ENCODE data around the gene HHAT.

Gene HHAT

GRCh38 chr1:210505601-210506496 is 177.1 kb downstream of the HHAT start:
- Mint-ChIP-seq H3K27me3 (ENCODE audit: low read depth) (no peaks in the 10 kb centered on the region), H3K36me3 (ENCODE audit: low read depth) (no peaks in the 10 kb centered on the region), H3K27ac (no peak overlapping the region), H3K4me3 (no peak overlapping the region), H3K4me1 (ENCODE audit: low read depth) (no peaks in the 10 kb centered on the region), H3K9me3 (no peaks in the 10 kb centered on the region)

GRCh38 chr1:210506689-210507088 is 178.0 kb downstream of the HHAT start:
- Mint-ChIP-seq H3K27ac (no peak overlapping the region), H3K9me3 (no peaks in the 10 kb centered on the region), H3K36me3 (ENCODE audit: low read depth) (no peaks in the 10 kb centered on the region), H3K4me1 (ENCODE audit: low read depth) (no peaks in the 10 kb centered on the region), H3K27me3 (ENCODE audit: low read depth) (no peaks in the 10 kb centered on the region), H3K4me3 (no peak overlapping the region)

GRCh38 chr1:210516092-210516656 is 187.5 kb downstream of the HHAT start:
- H3K36me3 Mint-ChIP-seq (ENCODE audit: low read depth), result no peaks in the 10 kb centered on the region
- H3K9me3 Mint-ChIP-seq, result no peaks in the 10 kb centered on the region
- H3K4me3 Mint-ChIP-seq, result no peak overlapping the region
- no peak overlapping the region for H3K27ac Mint-ChIP-seq
- no peaks in the 10 kb centered on the region for H3K4me1 Mint-ChIP-seq (ENCODE audit: low read depth)
- no peaks in the 10 kb centered on the region for H3K27me3 Mint-ChIP-seq (ENCODE audit: low read depth)

- Mint-ChIP-seq H3K27me3 (ENCODE audit: low read depth) (no peaks in the 10 kb centered on the region), H3K9me3 (no peaks in the 10 kb centered on the region), H3K36me3 (ENCODE audit: low read depth) (no peaks in the 10 kb centered on the region), H3K4me3 (no peak overlapping the region), H3K27ac (no peak overlapping the region), H3K4me1 (ENCODE audit: low read depth) (no peaks in the 10 kb centered on the region)
Observed at GRCh38 chr1:210516697-210517459, 188.2 kb downstream of the HHAT start.

- no peak overlapping the region for H3K27ac Mint-ChIP-seq
- H3K27me3 Mint-ChIP-seq (ENCODE audit: low read depth), result no peaks in the 10 kb centered on the region
- no peaks in the 10 kb centered on the region for H3K9me3 Mint-ChIP-seq
- no peaks in the 10 kb centered on the region for H3K36me3 Mint-ChIP-seq (ENCODE audit: low read depth)
- no peak overlapping the region for H3K4me3 Mint-ChIP-seq
- no peaks in the 10 kb centered on the region for H3K4me1 Mint-ChIP-seq (ENCODE audit: low read depth)
Observed at GRCh38 chr1:210523830-210524229, 195.1 kb downstream of the HHAT start.

GRCh38 chr1:210525716-210526454 is 197.2 kb downstream of the HHAT start:
- Mint-ChIP-seq H3K27ac (no peak overlapping the region), H3K4me1 (ENCODE audit: low read depth) (no peaks in the 10 kb centered on the region), H3K27me3 (ENCODE audit: low read depth) (no peaks in the 10 kb centered on the region), H3K9me3 (no peaks in the 10 kb centered on the region), H3K36me3 (ENCODE audit: low read depth) (no peaks in the 10 kb centered on the region), H3K4me3 (no peak overlapping the region)

GRCh38 chr1:210527091-210527490 is 198.4 kb downstream of the HHAT start:
- Mint-ChIP-seq H3K9me3 (no peaks in the 10 kb centered on the region), H3K27me3 (ENCODE audit: low read depth) (no peaks in the 10 kb centered on the region), H3K27ac (no peak overlapping the region), H3K4me3 (no peak overlapping the region), H3K36me3 (ENCODE audit: low read depth) (no peaks in the 10 kb centered on the region), H3K4me1 (ENCODE audit: low read depth) (no peaks in the 10 kb centered on the region)

GRCh38 chr1:210531475-210532222 is 202.9 kb downstream of the HHAT start:
- Mint-ChIP-seq H3K9me3 (no peaks in the 10 kb centered on the region), H3K27ac (no peak overlapping the region), H3K36me3 (ENCODE audit: low read depth) (no peaks in the 10 kb centered on the region), H3K4me3 (no peak overlapping the region), H3K4me1 (ENCODE audit: low read depth) (no peaks in the 10 kb centered on the region), H3K27me3 (ENCODE audit: low read depth) (no peaks in the 10 kb centered on the region)

- Mint-ChIP-seq H3K4me3 (no peak overlapping the region), H3K27me3 (ENCODE audit: low read depth) (no peaks in the 10 kb centered on the region), H3K4me1 (ENCODE audit: low read depth) (no peaks in the 10 kb centered on the region), H3K27ac (no peak overlapping the region), H3K36me3 (ENCODE audit: low read depth) (no peaks in the 10 kb centered on the region), H3K9me3 (no peaks in the 10 kb centered on the region)
Observed at GRCh38 chr1:210532223-210532598, 203.5 kb downstream of the HHAT start.

GRCh38 chr1:210535761-210536160 is 207.1 kb downstream of the HHAT start:
- Mint-ChIP-seq H3K4me1 (ENCODE audit: low read depth) (no peaks in the 10 kb centered on the region), H3K9me3 (no peaks in the 10 kb centered on the region), H3K36me3 (ENCODE audit: low read depth) (no peaks in the 10 kb centered on the region), H3K27me3 (ENCODE audit: low read depth) (no peaks in the 10 kb centered on the region), H3K27ac (no peak overlapping the region), H3K4me3 (no peak overlapping the region)

GRCh38 chr1:210536254-210536961 is 207.7 kb downstream of the HHAT start:
- no peak overlapping the region for H3K4me3 Mint-ChIP-seq

GRCh38 chr1:210540288-210540687 is 211.6 kb downstream of the HHAT start:
- H3K27me3 Mint-ChIP-seq (ENCODE audit: low read depth), result no peaks in the 10 kb centered on the region
- H3K27ac Mint-ChIP-seq, result no peak overlapping the region
- H3K4me3 Mint-ChIP-seq, result no peak overlapping the region

More at GRCh38 chr1:210536254-210536961, 207.7 kb downstream of the HHAT start:
- no peaks in the 10 kb centered on the region for H3K9me3 Mint-ChIP-seq
- no peaks in the 10 kb centered on the region for H3K36me3 Mint-ChIP-seq (ENCODE audit: low read depth)
- H3K4me1 Mint-ChIP-seq (ENCODE audit: low read depth), result no peaks in the 10 kb centered on the region
- no peak overlapping the region for H3K27ac Mint-ChIP-seq
- no peaks in the 10 kb centered on the region for H3K27me3 Mint-ChIP-seq (ENCODE audit: low read depth)

GRCh38 chr1:210541680-210542358 is 213.1 kb downstream of the HHAT start:
- no peak overlapping the region for H3K4me3 Mint-ChIP-seq
- H3K27me3 Mint-ChIP-seq (ENCODE audit: low read depth), result no peaks in the 10 kb centered on the region
- H3K9me3 Mint-ChIP-seq, result no peaks in the 10 kb centered on the region
- H3K27ac Mint-ChIP-seq, result peak overlapping the region; percentile 28
- H3K36me3 Mint-ChIP-seq (ENCODE audit: low read depth), result no peaks in the 10 kb centered on the region
- H3K4me1 Mint-ChIP-seq (ENCODE audit: low read depth), result peaks cover 4% of the 10 kb centered on the region

More at GRCh38 chr1:210540288-210540687, 211.6 kb downstream of the HHAT start:
- Mint-ChIP-seq H3K9me3 (no peaks in the 10 kb centered on the region), H3K4me1 (ENCODE audit: low read depth) (peaks cover 4% of the 10 kb centered on the region), H3K36me3 (ENCODE audit: low read depth) (no peaks in the 10 kb centered on the region)
